CD4-positive, CD25-positive, alpha-beta regulatory T cell (primary cell): ENCODE data around the gene ZNF519. TPM values are rescaled to one million over a fixed set of nuclear protein-coding genes. Genes with fewer than 3 reads are reported as not detected.
"Not testable (repeated sequence)": the region's sequence is repeated elsewhere in the genome, so short reads cannot be mapped to it uniquely, and the experiment has no call there.

Experiments used
- ATAC-seq, 2 donors: fragments of 150-1000 bp; cut with Tn5 transposase; one replicate each; pipeline ENCODE4 v1.10.0; 2021; ENCODE audit warnings: low read depth in 2 of 2, moderate number of reproducible peaks in 2 of 2, moderate library complexity in 1 of 2
- DNase-seq, 3 donors: peaks; one replicate each; pipeline versions ENCODE4 v3.0.0 to v3.0.0-alpha.2; 2012 to 2022; ENCODE audit warnings: mixed read lengths in 1 of 3
- H3K27ac ChIP-seq: one replicate; pipeline ENCODE4 v1.7.0; 2013; ENCODE audit warnings: mild to moderate bottlenecking, low read length; ENCODE audit not compliant: insufficient read depth, poor library complexity, severe bottlenecking
- H3K27me3 ChIP-seq: one replicate; pipeline ENCODE4 v1.7.0; 2013; ENCODE audit warnings: low read length; ENCODE audit not compliant: control insufficient read depth, insufficient read depth
- H3K36me3 ChIP-seq: one replicate; pipeline ENCODE4 v1.7.0; 2013; ENCODE audit warnings: mild to moderate bottlenecking, low read length, moderate library complexity; ENCODE audit not compliant: control insufficient read depth, insufficient read depth
- H3K4me1 ChIP-seq: 2 replicates; pipeline ENCODE4 v1.7.0; 2013; ENCODE audit warnings: mild to moderate bottlenecking, low read length; ENCODE audit not compliant: insufficient read depth, control insufficient read depth, poor library complexity, severe bottlenecking
- H3K4me3 ChIP-seq: one replicate; pipeline ENCODE4 v1.7.0; 2013; ENCODE audit warnings: low read depth, mild to moderate bottlenecking, low read length, moderate library complexity
- H3K9me3 ChIP-seq, 2 experiments: 1 replicate in 1 of 2; 2 replicates in 1 of 2; pipeline ENCODE4 v1.7.0; 2013; ENCODE audit warnings: low read length in 2 of 2, mild to moderate bottlenecking in 1 of 2, moderate library complexity in 1 of 2; ENCODE audit not compliant: control insufficient read depth in 2 of 2
- H3K27ac Mint-ChIP-seq, 3 donors: one replicate each; pipeline ENCODE4 v1.8.0; 2020 to 2022; ENCODE audit warnings: mild to moderate bottlenecking in 3 of 3, mixed read lengths in 3 of 3, moderate library complexity in 2 of 3
- H3K27me3 Mint-ChIP-seq: one replicate; pipeline ENCODE4 v1.8.0; 2022; ENCODE audit warnings: mild to moderate bottlenecking, mixed read lengths
- H3K36me3 Mint-ChIP-seq: one replicate; pipeline ENCODE4 v1.8.0; 2020; ENCODE audit warnings: mixed read lengths
- H3K4me1 Mint-ChIP-seq, 4 donors: one replicate each; pipeline ENCODE4 v1.8.0; 2020 to 2022; ENCODE audit warnings: mixed read lengths in 4 of 4, mild to moderate bottlenecking in 1 of 4
- H3K4me3 Mint-ChIP-seq, 4 donors: one replicate each; pipeline ENCODE4 v1.8.0; 2020 to 2022; ENCODE audit warnings: mild to moderate bottlenecking in 4 of 4, mixed read lengths in 4 of 4, moderate library complexity in 3 of 4
- H3K9me3 Mint-ChIP-seq, 7 donors: one replicate each; pipeline ENCODE4 v1.8.0; 2020 to 2022; ENCODE audit warnings: mixed read lengths in 7 of 7, mild to moderate bottlenecking in 3 of 7, moderate library complexity in 2 of 7
- polyA plus RNA-seq, 4 donors: library from polyadenylated mRNA; unstranded; fragments of 300-500 nt; fragmentation: Illumina TruSeq; gene quantifications; one replicate each; pipeline ENCODE4 v1.2.3, GENCODE V29; 2021
- total RNA-seq: library from RNA; stranded (reverse); gene quantifications from one replicate; pipeline ENCODE4 v1.2.3, GENCODE V29; 2022

ZNF519 gene
- total and polyA plus RNA-seq, 5 donors from 2014 or later, result 1.9 to 10.3 (median 6.9) TPM

- not testable (repeated sequence) for H3K4me3 ChIP-seq, H3K27ac Mint-ChIP-seq, H3K9me3 Mint-ChIP-seq, H3K4me1 Mint-ChIP-seq, H3K36me3 Mint-ChIP-seq, H3K27me3 Mint-ChIP-seq, H3K4me3 Mint-ChIP-seq, DNase-seq, H3K36me3 ChIP-seq, H3K9me3 ChIP-seq, H3K27ac ChIP-seq, H3K4me1 ChIP-seq, H3K27me3 ChIP-seq
- peak in 1 of 2 donors; percentile 10 for ATAC-seq
These were observed 11.8 kb upstream of the ZNF519 start for GRCh38 chr18:14143871-14144627.

GRCh38 chr18:14143396-14143795 is 11.2 kb upstream of the ZNF519 start:
- H3K27me3 Mint-ChIP-seq, H3K27ac ChIP-seq, H3K4me3 ChIP-seq, H3K27me3 ChIP-seq, H3K36me3 ChIP-seq, H3K9me3 Mint-ChIP-seq, H3K9me3 ChIP-seq, DNase-seq, H3K4me3 Mint-ChIP-seq, H3K36me3 Mint-ChIP-seq, H3K4me1 Mint-ChIP-seq, H3K27ac Mint-ChIP-seq, ATAC-seq, H3K4me1 ChIP-seq: not testable (repeated sequence)

- H3K9me3 ChIP-seq, H3K27ac Mint-ChIP-seq, H3K4me3 ChIP-seq, H3K9me3 Mint-ChIP-seq, H3K27me3 ChIP-seq, H3K4me3 Mint-ChIP-seq, H3K27me3 Mint-ChIP-seq, H3K36me3 Mint-ChIP-seq, ATAC-seq, DNase-seq, H3K36me3 ChIP-seq, H3K4me1 ChIP-seq, H3K4me1 Mint-ChIP-seq, H3K27ac ChIP-seq: not testable (repeated sequence)
These were observed 9.9 kb upstream of the ZNF519 start for GRCh38 chr18:14142177-14142576.

- not testable (repeated sequence) for H3K4me1 ChIP-seq, H3K9me3 ChIP-seq, H3K27ac ChIP-seq, H3K4me1 Mint-ChIP-seq, H3K9me3 Mint-ChIP-seq, H3K27me3 ChIP-seq, H3K36me3 ChIP-seq, H3K27ac Mint-ChIP-seq, H3K27me3 Mint-ChIP-seq, H3K4me3 ChIP-seq, H3K36me3 Mint-ChIP-seq, H3K4me3 Mint-ChIP-seq, ATAC-seq, DNase-seq
These were observed 7.3 kb upstream of the ZNF519 start for GRCh38 chr18:14139583-14139982.

GRCh38 chr18:14137971-14138370 is 5.7 kb upstream of the ZNF519 start:
- not testable (repeated sequence) for DNase-seq, H3K4me1 ChIP-seq, H3K27me3 ChIP-seq, H3K4me3 ChIP-seq, H3K9me3 Mint-ChIP-seq, ATAC-seq, H3K4me1 Mint-ChIP-seq, H3K27ac Mint-ChIP-seq, H3K4me3 Mint-ChIP-seq, H3K9me3 ChIP-seq, H3K27ac ChIP-seq, H3K36me3 Mint-ChIP-seq, H3K36me3 ChIP-seq, H3K27me3 Mint-ChIP-seq

GRCh38 chr18:14131696-14132270 is 452 bp downstream of the ZNF519 start:
- H3K27me3 Mint-ChIP-seq, H3K9me3 Mint-ChIP-seq, H3K27ac ChIP-seq, H3K36me3 ChIP-seq, H3K9me3 ChIP-seq, H3K4me1 ChIP-seq, H3K36me3 Mint-ChIP-seq, H3K27me3 ChIP-seq, DNase-seq: not testable (repeated sequence)
- Mint-ChIP-seq H3K27ac (peak overlapping the region; percentile 89 to 95 (median 94)), H3K4me1 (peaks cover 11 to 38% (median 14%) of the 10 kb centered on the region in 4 donors), H3K4me3 (peak overlapping the region; percentile 92 to 97 (median 94))
- ATAC-seq, result peak; percentile 4 to 9
- peak overlapping the region; percentile 67 for H3K4me3 ChIP-seq

- H3K27me3 Mint-ChIP-seq, H3K9me3 Mint-ChIP-seq, H3K27ac ChIP-seq, H3K4me3 ChIP-seq, H3K27me3 ChIP-seq, ATAC-seq, H3K9me3 ChIP-seq, H3K36me3 ChIP-seq, H3K4me1 ChIP-seq, H3K36me3 Mint-ChIP-seq, DNase-seq: not testable (repeated sequence)
- peaks cover 11 to 38% (median 14%) of the 10 kb centered on the region in 4 donors for H3K4me1 Mint-ChIP-seq
- peak overlapping the region in 1 of 3 donors; percentile 94 for H3K27ac Mint-ChIP-seq
- peak overlapping the region in 3 of 4 donors; percentile 59 to 93 (median 72) for H3K4me3 Mint-ChIP-seq
These were observed 1.4 kb downstream of the ZNF519 start for GRCh38 chr18:14130804-14131203.

- Histone ChIP-seq H3K4me1 (no peaks in the 10 kb centered on the region), H3K4me3 (no peak overlapping the region), H3K9me3 (no peaks in the 10 kb centered on the region), H3K27me3 (no peaks in the 10 kb centered on the region), H3K27ac (no peak overlapping the region), H3K36me3 (no peaks in the 10 kb centered on the region)
- peaks cover 0 to 2% (median 0%) of the 10 kb centered on the region in 7 donors for H3K9me3 Mint-ChIP-seq
- ATAC-seq (no peak), DNase-seq (no peak)
- H3K4me1 Mint-ChIP-seq, result peaks cover 5 to 21% (median 17%) of the 10 kb centered on the region in 4 donors
- H3K27me3 Mint-ChIP-seq, result no peaks in the 10 kb centered on the region
- peak overlapping the region in 1 of 3 donors; percentile 36 for H3K27ac Mint-ChIP-seq
- H3K36me3 Mint-ChIP-seq, result peaks cover 18% of the 10 kb centered on the region
- H3K4me3 Mint-ChIP-seq, result no peak overlapping the region
These were observed 7.5 kb downstream of the ZNF519 start for GRCh38 chr18:14124689-14125088.
